A673 (cell line): Measurements from ENCODE around the gene GABRB1. TPM values are rescaled to one million over a fixed set of nuclear protein-coding genes. Genes with fewer than 3 reads are reported as not detected.

Experiments used
- BruUV-seq: library from RNA; stranded (reverse); fragments of 400-500 nt; replicated peaks from 2 replicates; lab custom pipeline; 2021; lab: Mats Ljungman, UMichigan
- CTCF ChIA-PET: fragments of 300-600 bp; sonication (Branson Sonifier 250); formaldehyde crosslinking; loops from one replicate; lab custom pipeline; 2022; ENCODE audit warnings: antibody characterized with exemption; lab: Charles Lee
- POLR2A ChIA-PET: fragments of 300-600 bp; sonication (Branson Sonifier 250); formaldehyde crosslinking; loops from one replicate; lab custom pipeline; 2022; ENCODE audit warnings: antibody characterized with exemption; ENCODE audit not compliant: low non-redundant PET; lab: Charles Lee
- DNase-seq: peaks from one replicate; pipeline ENCODE4 v3.0.0-alpha.2; 2015; ENCODE audit warnings: low spot score
- H3K27ac ChIP-seq: fragments of 200-600 bp; sonication (generic); 2 replicates; pipeline ENCODE4 v1.5.1; 2016; ENCODE audit warnings: mixed run types, low read depth, mild to moderate bottlenecking, mixed read lengths, antibody characterized with exemption, low read length; ENCODE audit not compliant: poor library complexity, severe bottlenecking
- H3K27me3 ChIP-seq: fragments of 200-600 bp; sonication (generic); replicated peaks from 2 replicates; pipeline ENCODE4 v1.6.1; 2017; ENCODE audit warnings: mixed run types, low read depth, mild to moderate bottlenecking, mixed read lengths, antibody characterized with exemption, low read length; ENCODE audit not compliant: insufficient read depth, poor library complexity
- H3K36me3 ChIP-seq: fragments of 200-600 bp; sonication (generic); 2 replicates; pipeline ENCODE4 v1.6.1; 2016; ENCODE audit warnings: mixed run types, mild to moderate bottlenecking, mixed read lengths, antibody characterized with exemption, low read length; ENCODE audit not compliant: insufficient read depth, poor library complexity, severe bottlenecking
- H3K4me1 ChIP-seq: fragments of 200-600 bp; sonication (generic); 2 replicates; pipeline ENCODE4 v1.6.1; 2017; ENCODE audit warnings: mixed run types, mild to moderate bottlenecking, mixed read lengths, antibody characterized with exemption, low read length; ENCODE audit not compliant: insufficient read depth, poor library complexity, severe bottlenecking
- H3K4me3 ChIP-seq: fragments of 200-600 bp; sonication (generic); 2 replicates; pipeline ENCODE4 v1.5.1; 2016; ENCODE audit warnings: low read depth, mixed run types, mild to moderate bottlenecking, mixed read lengths, low read length; ENCODE audit not compliant: poor library complexity, severe bottlenecking
- H3K9me3 ChIP-seq: fragments of 200-600 bp; sonication (generic); 2 replicates; pipeline ENCODE4 v1.6.1; 2016; ENCODE audit warnings: mixed run types, low read depth, mild to moderate bottlenecking, mixed read lengths, antibody characterized with exemption, low read length; ENCODE audit not compliant: poor library complexity, severe bottlenecking
- EZH2 ChIP-seq: fragments of 200-600 bp; sonication (generic); IDR thresholded peaks from 2 replicates; pipeline ENCODE4 v1.6.1; 2017; ENCODE audit warnings: borderline replicate concordance, low read depth, mild to moderate bottlenecking, mixed read lengths, antibody characterized with exemption, low read length; ENCODE audit not compliant: poor library complexity, severe bottlenecking
- intact Hi-C: fragments of 100-400 bp; cut with micrococcal nuclease; formaldehyde crosslinking; loops from one replicate; pipeline ENCODE4 v1.10.0; 2022; ENCODE audit not compliant: unreplicated experiment
- total RNA-seq: library from RNA; stranded (reverse); gene quantifications from 2 replicates; pipeline ENCODE4 v1.2.3, GENCODE V29; 2021
- TF ChIP-seq, protein P1 (sequence below): fragments of 300-800, 200-600 bp; sonication (generic); conservative IDR thresholded peaks from 2 replicates; pipeline ENCODE4 v1.5.1; 2017; ENCODE audit warnings: low read depth, mild to moderate bottlenecking, antibody characterized with exemption, low read length, moderate library complexity, mixed read lengths

Gene GABRB1
- total RNA-seq, 1 experiment from 2014 or later = 1.0 TPM

DNA sequence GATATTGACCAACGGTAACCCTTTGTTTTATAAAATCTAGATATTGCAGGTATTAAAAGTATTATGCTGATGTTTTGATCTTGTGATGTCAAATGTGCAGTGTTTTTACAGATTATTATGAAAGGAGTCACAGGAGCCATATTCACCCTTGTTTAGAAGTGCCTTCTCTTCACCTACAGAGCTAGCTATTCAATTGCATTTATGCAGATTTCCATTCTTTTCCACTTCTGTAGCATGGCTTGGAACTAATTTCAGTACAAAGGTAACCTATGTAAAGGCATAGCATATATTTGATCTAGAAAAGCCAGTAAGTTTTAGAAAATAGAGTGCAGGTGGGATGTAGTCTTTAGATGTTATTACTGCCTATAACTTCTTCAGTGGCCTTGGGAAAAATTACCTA is 176.2 kb downstream of the GABRB1 start:
- TF ChIP-seq, protein P1, sequence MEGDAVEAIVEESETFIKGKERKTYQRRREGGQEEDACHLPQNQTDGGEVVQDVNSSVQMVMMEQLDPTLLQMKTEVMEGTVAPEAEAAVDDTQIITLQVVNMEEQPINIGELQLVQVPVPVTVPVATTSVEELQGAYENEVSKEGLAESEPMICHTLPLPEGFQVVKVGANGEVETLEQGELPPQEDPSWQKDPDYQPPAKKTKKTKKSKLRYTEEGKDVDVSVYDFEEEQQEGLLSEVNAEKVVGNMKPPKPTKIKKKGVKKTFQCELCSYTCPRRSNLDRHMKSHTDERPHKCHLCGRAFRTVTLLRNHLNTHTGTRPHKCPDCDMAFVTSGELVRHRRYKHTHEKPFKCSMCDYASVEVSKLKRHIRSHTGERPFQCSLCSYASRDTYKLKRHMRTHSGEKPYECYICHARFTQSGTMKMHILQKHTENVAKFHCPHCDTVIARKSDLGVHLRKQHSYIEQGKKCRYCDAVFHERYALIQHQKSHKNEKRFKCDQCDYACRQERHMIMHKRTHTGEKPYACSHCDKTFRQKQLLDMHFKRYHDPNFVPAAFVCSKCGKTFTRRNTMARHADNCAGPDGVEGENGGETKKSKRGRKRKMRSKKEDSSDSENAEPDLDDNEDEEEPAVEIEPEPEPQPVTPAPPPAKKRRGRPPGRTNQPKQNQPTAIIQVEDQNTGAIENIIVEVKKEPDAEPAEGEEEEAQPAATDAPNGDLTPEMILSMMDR = no peak
- TF ChIP-seq EZH2 = no peak
- Histone ChIP-seq H3K4me3 (no peak overlapping the region), H3K36me3 (no peaks in the 10 kb centered on the region), H3K27me3 (no peaks in the 10 kb centered on the region), H3K27ac (no peak overlapping the region), H3K4me1 (no peaks in the 10 kb centered on the region), H3K9me3 (no peaks in the 10 kb centered on the region)
- BruUV-seq = no TSS peak
- intact Hi-C loops = no loop called here
- no peak for DNase-seq
- CTCF ChIA-PET = no interaction called here
- POLR2A ChIA-PET = no interaction called here

DNA sequence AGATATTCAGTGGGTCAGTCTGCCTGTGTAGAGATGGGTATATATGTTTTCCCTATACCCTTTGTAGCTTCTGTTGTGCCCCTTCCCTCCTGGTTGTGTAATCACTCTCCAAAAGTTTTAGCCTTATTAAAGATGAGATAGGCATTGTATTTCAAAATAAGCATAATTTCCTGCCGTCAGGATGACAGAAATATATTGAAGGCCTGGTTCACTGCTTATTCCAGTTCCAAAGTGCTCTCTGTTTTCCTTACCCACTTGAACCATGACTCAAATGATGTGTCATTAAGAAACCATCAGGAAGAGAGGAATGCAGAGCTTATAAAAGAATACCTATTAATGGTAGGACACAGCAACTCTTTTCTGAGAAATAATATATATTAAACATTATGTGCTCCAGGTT is 178.5 kb downstream of the GABRB1 start:
- Histone ChIP-seq H3K9me3 (no peaks in the 10 kb centered on the region), H3K4me3 (no peak overlapping the region), H3K4me1 (peaks cover 8% of the 10 kb centered on the region), H3K36me3 (no peaks in the 10 kb centered on the region), H3K27ac (no peak overlapping the region), H3K27me3 (no peaks in the 10 kb centered on the region)
- ChIA-PET POLR2A (no interaction called here), CTCF (no interaction called here)
- DNase-seq = no peak
- TF ChIP-seq, protein P1 = no peak
- no peak for TF ChIP-seq EZH2
- BruUV-seq = no TSS peak
- intact Hi-C loops = no loop called here

DNA sequence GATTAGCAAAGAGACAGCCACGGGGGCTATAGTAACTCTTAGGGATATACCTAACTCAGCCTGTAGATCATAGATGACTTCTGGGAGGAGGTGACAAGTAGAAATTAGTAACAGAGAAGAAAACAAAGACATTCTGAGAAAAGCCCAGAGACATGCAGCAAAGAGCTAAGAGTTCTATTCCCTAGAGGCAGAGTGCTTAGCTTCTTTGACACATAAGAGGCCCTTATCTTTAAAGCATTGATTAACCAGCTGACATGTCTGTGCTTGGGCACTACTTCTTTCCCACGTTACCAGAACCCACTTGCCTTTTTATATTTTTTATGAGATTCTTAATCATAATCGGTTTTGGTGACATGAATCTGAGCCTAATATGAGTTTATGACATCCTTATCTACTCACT is 179.5 kb downstream of the GABRB1 start:
- ChIA-PET POLR2A (no interaction called here), CTCF (no interaction called here)
- Histone ChIP-seq H3K36me3 (no peaks in the 10 kb centered on the region), H3K4me1 (peaks cover 8% of the 10 kb centered on the region), H3K27me3 (no peaks in the 10 kb centered on the region), H3K27ac (no peak overlapping the region), H3K9me3 (no peaks in the 10 kb centered on the region), H3K4me3 (no peak overlapping the region)
- intact Hi-C loops = no loop called here
- no peak for TF ChIP-seq EZH2
- TF ChIP-seq, protein P1 = no peak
- no TSS peak for BruUV-seq
- DNase-seq = no peak
